Ishikawa (cell line): ENCODE data around the gene ANKFN1.

Experiments
- EGR1 ChIP-seq: IDR thresholded peaks from 2 replicates; pipeline ENCODE4 v1.6.1; 2012
- EP300 ChIP-seq: IDR thresholded peaks from 2 replicates; pipeline ENCODE4 v1.6.1; 2012; ENCODE audit warnings: borderline replicate concordance
- REST ChIP-seq: IDR thresholded peaks from 2 replicates; pipeline ENCODE4 v1.6.1; 2012; ENCODE audit warnings: low read depth, mild to moderate bottlenecking
- TAF1 ChIP-seq: IDR thresholded peaks from 2 replicates; pipeline ENCODE4 v1.6.1; 2012; ENCODE audit warnings: low read depth, mild to moderate bottlenecking

DNA sequence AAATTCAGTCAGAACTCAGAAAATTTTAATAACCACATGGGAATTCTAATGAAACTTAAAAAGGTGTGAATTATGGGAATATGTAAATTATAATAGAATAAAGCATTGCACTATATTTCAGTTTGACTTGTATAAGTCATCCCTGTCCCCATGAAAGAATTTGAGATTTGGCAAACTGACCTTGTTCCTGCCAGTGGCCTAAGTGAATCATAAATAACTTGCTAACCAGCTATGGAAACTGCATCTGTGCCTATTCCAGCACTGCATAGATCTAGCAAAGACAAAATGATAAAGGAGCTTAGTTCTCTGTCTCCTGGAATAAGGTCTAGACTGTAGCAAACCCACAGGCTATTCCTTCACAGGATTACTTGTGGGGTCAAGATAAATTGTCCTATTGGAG is 333.5 kb downstream of the ANKFN1 start:
- TF ChIP-seq REST = no peak
- no peak for TF ChIP-seq TAF1
- TF ChIP-seq EGR1 = no peak
- no peak for TF ChIP-seq EP300
